Bronchial epithelial cell (primary cell): ENCODE results near the gene BLOC1S6. TPM values are rescaled to one million over a fixed set of nuclear protein-coding genes. Genes with fewer than 3 reads are reported as not detected.

Experiments
- DNase-seq: peaks from one replicate; pipeline ENCODE4 v3.0.0-alpha.2; 2010; ENCODE audit warnings: low read depth
- FAIRE-seq: peaks from 2 replicates; lab custom pipeline; 2011; peaks lifted over from hg19 to GRCh38; lab: Jason Lieb, UNC
- H3K27me3 ChIP-seq: 2 replicates; pipeline ENCODE4 v1.5.1; 2011; ENCODE audit warnings: low read length; ENCODE audit not compliant: control insufficient read depth, insufficient read depth
- H3K36me3 ChIP-seq: 2 replicates; pipeline ENCODE4 v1.5.1; 2011; ENCODE audit warnings: low read length; ENCODE audit not compliant: control insufficient read depth, insufficient read depth
- H3K4me3 ChIP-seq: 2 replicates; pipeline ENCODE4 v1.5.1; 2011; ENCODE audit warnings: mild to moderate bottlenecking, low read depth, low read length, control low read depth
- CTCF ChIP-seq: IDR thresholded peaks from 2 replicates; pipeline ENCODE4 v1.5.1; 2011; ENCODE audit warnings: mild to moderate bottlenecking, moderate library complexity, low read length, control low read depth, inconsistent platforms; ENCODE audit not compliant: insufficient read depth, severe bottlenecking
- total RNA-seq: library from RNA; depleted of rRNA; stranded (reverse); fragments of >200 nt; gene quantifications from 2 replicates; pipeline ENCODE4 v1.2.1, GENCODE V29; 2014

Gene BLOC1S6
- total RNA-seq, 1 donor from 2014 or later: 49.0 TPM

DNA sequence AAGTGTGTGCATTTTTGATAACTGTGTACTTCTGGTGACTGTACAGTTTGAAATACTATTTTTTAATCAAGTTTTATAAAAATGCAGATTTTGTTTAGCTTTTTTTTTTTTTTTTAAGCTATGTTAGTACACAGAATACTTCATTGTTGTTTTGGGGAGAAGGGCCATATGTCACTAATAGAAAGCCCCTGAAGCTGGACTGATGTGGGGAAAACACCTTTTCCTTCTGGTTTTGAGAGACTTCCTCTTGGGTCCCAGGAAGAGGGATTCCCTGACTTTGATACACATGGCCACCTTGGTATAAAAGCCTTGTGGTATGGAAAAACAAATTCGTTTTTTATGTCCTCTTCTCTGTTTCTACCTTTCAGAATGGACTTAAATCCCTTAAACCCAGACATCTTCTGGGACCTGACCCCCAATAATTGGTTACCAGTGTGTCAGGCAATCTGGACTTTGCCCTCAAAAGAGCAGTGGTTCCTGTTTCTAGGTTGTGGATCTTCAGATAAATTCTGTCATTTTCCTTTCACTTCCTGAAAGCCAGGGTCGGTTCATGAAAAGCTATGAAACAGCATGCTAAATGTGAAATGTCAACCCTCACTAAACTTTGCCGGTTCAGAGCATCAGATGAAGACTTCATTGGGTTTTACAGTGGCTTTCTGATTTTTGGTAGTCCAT, 31.1 kb upstream of the BLOC1S6 start:
- Histone ChIP-seq H3K4me3 (no peak overlapping the region), H3K36me3 (no peaks in the 10 kb centered on the region), H3K27me3 (no peaks in the 10 kb centered on the region)
- TF ChIP-seq CTCF: no peak
- no peak for FAIRE-seq
- DNase-seq: no peak

- no peaks in the 10 kb centered on the region for H3K27me3 ChIP-seq
- TF ChIP-seq CTCF: no peak
- no peaks in the 10 kb centered on the region for H3K36me3 ChIP-seq
- H3K4me3 ChIP-seq: no peak overlapping the region
- DNase-seq (no peak), FAIRE-seq (no peak)
Observed at GRCh38 chr15:45572617-45573016, 14.6 kb upstream of the BLOC1S6 start.

GRCh38 chr15:45573961-45574629, 13.1 kb upstream of the BLOC1S6 start:
- peak; percentile 30 for TF ChIP-seq CTCF
- no peak overlapping the region for H3K4me3 ChIP-seq
- FAIRE-seq (no peak), DNase-seq (no peak)
- H3K36me3 ChIP-seq: no peaks in the 10 kb centered on the region
- no peaks in the 10 kb centered on the region for H3K27me3 ChIP-seq

DNA sequence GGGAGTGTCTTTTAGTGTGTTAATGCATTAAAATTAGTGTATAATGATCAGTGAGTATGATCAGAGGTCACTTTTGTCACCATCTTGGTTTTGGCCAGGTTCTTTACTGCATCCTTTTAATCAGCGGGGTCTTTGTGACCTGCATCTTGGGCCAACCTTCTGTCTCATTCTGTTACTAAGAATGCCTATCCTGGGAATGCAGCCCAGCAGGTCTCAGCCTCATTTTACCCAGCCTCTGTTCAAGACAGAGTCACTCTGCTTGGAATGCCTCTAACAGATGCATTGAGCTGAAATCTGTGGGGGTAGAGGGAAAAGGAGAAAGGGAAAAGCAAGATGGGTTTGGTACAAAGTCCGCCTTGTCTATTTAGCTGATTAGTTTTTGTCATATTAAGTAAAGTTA, 5.3 kb upstream of the BLOC1S6 start:
- FAIRE-seq (no peak), DNase-seq (no peak)
- TF ChIP-seq CTCF: no peak

DNA sequence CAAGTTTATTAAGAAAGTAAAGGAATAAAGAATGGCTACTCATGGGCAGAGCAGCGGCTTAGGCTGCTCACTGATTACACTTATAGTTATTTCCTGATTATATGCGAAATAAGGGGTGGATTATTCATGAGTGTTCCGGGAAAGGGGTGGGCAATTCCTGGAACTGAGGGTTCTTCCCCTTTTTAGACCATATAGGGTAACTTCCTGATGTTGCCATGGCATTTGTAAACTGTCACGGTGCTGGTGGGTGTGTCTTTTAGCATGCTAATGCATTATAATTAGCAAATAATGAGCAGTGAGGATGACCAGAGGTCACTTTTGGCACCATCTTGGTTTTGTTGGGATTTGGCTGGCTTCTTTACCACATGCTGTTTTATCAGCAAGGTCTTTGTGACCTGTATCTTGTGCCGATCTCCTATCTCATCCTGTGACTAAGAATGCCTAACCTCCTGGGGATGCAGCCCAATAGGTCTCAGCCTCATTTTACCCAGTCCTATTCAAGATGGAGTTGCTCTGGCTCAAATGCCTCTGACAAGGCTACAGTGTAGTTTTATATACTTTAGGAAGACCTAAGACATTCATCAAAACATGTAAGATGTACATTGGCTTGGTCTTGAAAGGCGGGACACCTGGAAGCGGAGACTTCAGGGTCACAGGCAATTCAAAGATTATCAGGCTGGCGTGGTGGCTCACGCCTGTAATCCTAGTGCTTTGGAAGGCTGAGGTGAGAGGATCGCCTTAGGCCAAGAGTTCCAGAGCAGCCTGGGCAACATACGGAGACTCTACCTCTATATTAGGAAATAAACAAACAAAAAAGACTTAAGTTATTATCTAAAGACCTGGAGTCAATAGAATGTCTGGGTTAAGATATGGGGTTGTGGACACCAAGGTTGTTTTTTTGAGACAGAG, 3.2 kb upstream of the BLOC1S6 start:
- no peak for TF ChIP-seq CTCF
- Histone ChIP-seq H3K36me3 (no peaks in the 10 kb centered on the region), H3K4me3 (no peak overlapping the region), H3K27me3 (no peaks in the 10 kb centered on the region)
- FAIRE-seq (no peak), DNase-seq (no peak)

More for the DNA sequence above, 5.3 kb upstream of the BLOC1S6 start:
- Histone ChIP-seq H3K27me3 (no peaks in the 10 kb centered on the region), H3K4me3 (no peak overlapping the region), H3K36me3 (no peaks in the 10 kb centered on the region)
